DND-41 (cell line): ENCODE data around the gene TGM5.

ENCODE experiments used
- ATAC-seq: fragments of 200-7000 bp; cut with Tn5 transposase; 3 replicates; pipeline ENCODE4 v1.9.1; 2021; ENCODE audit warnings: low read depth; ENCODE audit not compliant: insufficient read depth
- DNase-seq: peaks from one replicate; pipeline ENCODE4 v3.0.0-alpha.2; 2020
- H2AFZ ChIP-seq: 2 replicates; pipeline ENCODE4 v1.6.0; 2012; ENCODE audit warnings: low read depth, low read length
- H3K27ac ChIP-seq: 2 replicates; pipeline ENCODE4 v1.5.1; 2012; ENCODE audit warnings: low read length, inconsistent platforms
- H3K27me3 ChIP-seq: fragments of 200-600 bp; sonication (generic); 2 replicates; pipeline ENCODE4 v1.6.0; 2012; ENCODE audit warnings: low read length, mild to moderate bottlenecking, inconsistent platforms; ENCODE audit not compliant: insufficient read depth, poor library complexity
- H3K36me3 ChIP-seq: 2 replicates; pipeline ENCODE4 v1.5.1; 2012; ENCODE audit warnings: low read length, inconsistent platforms; ENCODE audit not compliant: insufficient read depth
- H3K4me1 ChIP-seq: 2 replicates; pipeline ENCODE4 v1.5.1; 2012; ENCODE audit warnings: mild to moderate bottlenecking, low read length; ENCODE audit not compliant: insufficient read depth
- H3K4me2 ChIP-seq: 2 replicates; pipeline ENCODE4 v1.6.0; 2012; ENCODE audit warnings: mild to moderate bottlenecking, moderate library complexity, low read length, inconsistent platforms; ENCODE audit not compliant: insufficient read depth
- H3K4me3 ChIP-seq, 2 experiments: fragments of 200-600 bp in 1 of 2; shearing (Covaris generic) in 1 of 2; 2 replicates each; pipeline ENCODE4 v1.5.1; 2012 to 2016; ENCODE audit warnings: inconsistent platforms in 2 of 2, low read length in 2 of 2, mild to moderate bottlenecking in 2 of 2, low read depth in 1 of 2, moderate library complexity in 1 of 2
- H3K79me2 ChIP-seq: 2 replicates; pipeline ENCODE4 v1.6.0; 2012; ENCODE audit warnings: low read length, inconsistent platforms; ENCODE audit not compliant: insufficient read depth
- H3K9ac ChIP-seq: 2 replicates; pipeline ENCODE4 v1.6.0; 2012; ENCODE audit warnings: low read depth, mild to moderate bottlenecking, inconsistent platforms, low read length, moderate library complexity
- H3K9me3 ChIP-seq: 2 replicates; pipeline ENCODE4 v1.5.1; 2012; ENCODE audit warnings: low read length, moderate library complexity, mild to moderate bottlenecking, inconsistent platforms; ENCODE audit not compliant: insufficient read depth, severe bottlenecking
- H4K20me1 ChIP-seq: 2 replicates; pipeline ENCODE4 v1.6.0; 2012; ENCODE audit warnings: low read length; ENCODE audit not compliant: insufficient read depth
- CTCF ChIP-seq: IDR thresholded peaks from 2 replicates; pipeline ENCODE4 v1.5.1; 2012; ENCODE audit warnings: borderline replicate concordance, low read length, moderate library complexity, mild to moderate bottlenecking; ENCODE audit not compliant: poor library complexity, severe bottlenecking; ENCODE audit errors: extremely low read depth
- EZH2 ChIP-seq: IDR thresholded peaks from 3 replicates; pipeline ENCODE4 v1.6.1; 2012; ENCODE audit warnings: borderline replicate concordance, low read depth, mild to moderate bottlenecking, moderate library complexity, low read length, inconsistent platforms; ENCODE audit not compliant: severe bottlenecking

TGM5 gene

GRCh38 chr15:43212951-43213350, 53.8 kb downstream of the TGM5 start:
- Histone ChIP-seq H3K79me2 (no peaks in the 10 kb centered on the region), H3K4me1 (no peaks in the 10 kb centered on the region), H3K9me3 (no peaks in the 10 kb centered on the region), H3K36me3 (no peaks in the 10 kb centered on the region), H2AFZ (no peak overlapping the region), H3K27me3 (no peaks in the 10 kb centered on the region), H4K20me1 (no peaks in the 10 kb centered on the region), H3K27ac (no peak overlapping the region), H3K9ac (no peak overlapping the region), H3K4me2 (no peak overlapping the region), H3K4me3 (no peak overlapping the region)
- TF ChIP-seq EZH2 (no peak), CTCF (no peak)
- ATAC-seq (no peak), DNase-seq (no peak)

GRCh38 chr15:43212299-43212698, 54.4 kb downstream of the TGM5 start:
- TF ChIP-seq CTCF (no peak), EZH2 (no peak)
- Histone ChIP-seq H3K4me1 (no peaks in the 10 kb centered on the region), H3K36me3 (no peaks in the 10 kb centered on the region), H3K4me2 (no peak overlapping the region), H3K27ac (no peak overlapping the region), H3K9me3 (no peaks in the 10 kb centered on the region), H3K4me3 (no peak overlapping the region), H3K79me2 (no peaks in the 10 kb centered on the region), H3K27me3 (peaks cover 3% of the 10 kb centered on the region), H2AFZ (no peak overlapping the region), H4K20me1 (no peaks in the 10 kb centered on the region), H3K9ac (no peak overlapping the region)
- DNase-seq (no peak), ATAC-seq (no peak)

GRCh38 chr15:43211224-43211735, 55.4 kb downstream of the TGM5 start:
- Histone ChIP-seq H2AFZ (no peak overlapping the region), H3K4me1 (no peaks in the 10 kb centered on the region), H3K36me3 (no peaks in the 10 kb centered on the region), H3K27me3 (peaks cover 7% of the 10 kb centered on the region), H3K9me3 (no peaks in the 10 kb centered on the region), H3K9ac (no peak overlapping the region), H4K20me1 (no peaks in the 10 kb centered on the region), H3K27ac (no peak overlapping the region), H3K4me2 (no peak overlapping the region), H3K4me3 (no peak overlapping the region), H3K79me2 (no peaks in the 10 kb centered on the region)
- TF ChIP-seq EZH2 (no peak), CTCF (no peak)
- no peak for ATAC-seq
- no peak for DNase-seq

- H3K4me2 ChIP-seq = no peak overlapping the region
- no peaks in the 10 kb centered on the region for H3K9me3 ChIP-seq
- H3K27ac ChIP-seq = no peak overlapping the region
- DNase-seq (no peak), ATAC-seq (no peak)
- no peaks in the 10 kb centered on the region for H3K4me1 ChIP-seq
- peaks cover 11% of the 10 kb centered on the region for H3K27me3 ChIP-seq
- H3K79me2 ChIP-seq = no peaks in the 10 kb centered on the region
- no peaks in the 10 kb centered on the region for H3K36me3 ChIP-seq
- no peak for TF ChIP-seq EZH2
- TF ChIP-seq CTCF = no peak
- no peak overlapping the region for H3K4me3 ChIP-seq
- no peaks in the 10 kb centered on the region for H4K20me1 ChIP-seq
- H2AFZ ChIP-seq = no peak overlapping the region
- H3K9ac ChIP-seq = no peak overlapping the region
These were observed 55.9 kb downstream of the TGM5 start for GRCh38 chr15:43210807-43211206.
